ENCODE measurements around the gene TRMT61A.

- TF ChIP-seq CTCF (IDR thresholded peaks at IDR 0.05) (no peak), SMC3 (IDR thresholded peaks at IDR 0.05; ENCODE audit: low read depth, low read length) (no peak)
Measured at GRCh38 chr14:103517721-103518421, 11.1 kb upstream of the TRMT61A start.

Data from SK-N-SH (cell line).